Suppressor macrophage (primary cell): ENCODE results near the gene SERPINE3.

Experiments
- DNase-seq, 4 experiments: peaks; one replicate each; pipeline ENCODE4 v3.0.0-alpha.2; 2020 to 2022

Gene SERPINE3

DNA sequence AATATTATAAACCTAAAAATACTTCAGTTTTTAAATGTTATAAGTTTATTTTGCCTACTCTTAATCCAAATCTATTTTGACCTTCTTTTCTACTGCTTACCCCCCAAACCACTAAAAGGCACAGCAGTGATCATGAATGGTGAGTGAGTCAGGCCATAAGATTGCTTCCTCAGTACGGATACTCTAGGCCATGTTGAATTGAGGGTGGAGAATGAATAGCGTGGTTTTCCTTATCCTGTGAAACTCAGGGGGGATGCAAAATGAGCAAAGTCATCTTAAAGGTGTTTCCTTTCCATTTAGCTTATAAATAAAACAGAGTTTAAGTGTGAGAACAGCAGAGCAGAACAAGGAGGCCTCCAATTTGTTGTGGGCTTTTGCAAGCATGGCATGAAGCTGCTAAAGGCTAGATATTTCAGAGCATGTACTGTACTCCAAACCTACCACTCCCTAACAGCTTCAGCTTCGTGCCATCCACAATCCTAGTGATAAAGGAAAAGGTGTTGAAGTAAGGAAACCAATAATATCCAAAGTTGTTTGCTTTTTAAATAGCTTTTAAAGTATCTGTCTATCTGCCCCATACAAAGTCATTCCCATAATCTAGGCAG is 25.0 kb downstream of the SERPINE3 start:
- no peak for DNase-seq

- DNase-seq: peak; percentile 26 to 72 (median 50)
Observed at GRCh38 chr13:51370116-51370515, 30.6 kb downstream of the SERPINE3 start.

GRCh38 chr13:51370811-51371210 is 31.3 kb downstream of the SERPINE3 start:
- DNase-seq: no peak

DNA sequence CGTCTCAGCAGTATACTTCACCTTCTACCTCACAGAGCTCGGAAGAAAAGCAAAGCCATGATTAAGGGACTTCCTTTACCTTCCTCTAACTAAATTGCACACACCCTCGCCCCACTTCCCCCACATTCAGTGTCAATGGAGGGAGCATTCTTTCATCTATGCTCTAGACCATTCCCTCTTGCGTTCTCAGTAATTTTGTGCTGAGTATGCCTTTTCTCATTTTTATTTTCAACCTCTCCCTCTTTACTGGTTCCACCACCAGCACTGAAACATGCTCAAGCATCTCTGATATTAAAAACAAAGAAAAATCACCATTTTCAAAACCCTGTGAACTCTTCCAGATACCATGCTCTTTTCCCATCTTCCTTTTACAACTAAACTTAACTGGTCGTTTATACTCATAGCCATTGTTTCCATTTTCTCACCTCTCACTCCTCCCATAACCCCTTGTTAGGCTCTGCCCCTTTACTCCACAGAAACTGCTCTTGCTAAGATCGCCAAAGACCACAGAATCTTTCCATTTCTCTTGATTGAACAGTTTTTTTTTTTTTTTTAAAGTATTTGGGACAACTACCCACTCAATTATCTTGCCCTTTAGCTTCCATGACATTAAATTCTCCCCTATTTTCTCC is 32.4 kb downstream of the SERPINE3 start:
- DNase-seq: no peak

DNA sequence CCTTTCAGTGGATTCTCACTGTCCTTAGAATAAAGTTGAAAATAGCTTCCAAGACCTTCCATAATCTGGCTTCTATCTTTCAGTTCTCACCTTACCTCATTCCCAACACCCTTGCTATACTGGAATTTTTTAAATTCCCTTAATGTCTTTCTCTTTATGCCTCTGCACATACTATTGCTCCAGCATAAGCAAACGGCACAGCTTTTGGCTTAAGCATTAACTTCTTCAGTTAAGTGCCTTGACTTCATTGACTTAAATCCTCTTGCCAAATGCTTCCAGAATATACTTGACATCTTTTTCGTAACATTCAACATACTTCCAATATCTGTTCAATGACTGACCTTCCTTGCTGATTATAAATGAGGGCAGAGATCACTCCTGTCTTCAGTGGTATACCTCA is 34.0 kb downstream of the SERPINE3 start:
- DNase-seq: no peak

DNA sequence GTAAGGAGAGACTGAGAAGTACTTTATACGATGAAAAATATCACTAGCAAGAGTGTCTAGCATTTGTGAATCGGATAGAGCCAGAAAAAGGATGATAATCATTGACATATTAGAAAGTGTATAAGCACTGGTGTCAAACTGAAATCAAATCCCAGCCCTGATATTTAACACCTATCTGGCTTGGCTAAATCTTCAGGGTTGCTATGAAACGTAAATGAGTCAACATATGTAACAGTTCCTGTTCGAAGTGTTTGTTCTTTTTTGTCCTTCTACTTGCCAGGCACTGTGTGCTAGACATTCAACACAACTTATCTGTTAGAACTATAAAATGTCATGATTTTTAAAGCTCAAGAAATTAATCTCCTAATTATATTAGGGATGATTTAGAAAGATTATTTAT is 40.8 kb downstream of the SERPINE3 start:
- DNase-seq: no peak

GRCh38 chr13:51385114-51385513 is 45.6 kb downstream of the SERPINE3 start:
- DNase-seq: no peak

DNA sequence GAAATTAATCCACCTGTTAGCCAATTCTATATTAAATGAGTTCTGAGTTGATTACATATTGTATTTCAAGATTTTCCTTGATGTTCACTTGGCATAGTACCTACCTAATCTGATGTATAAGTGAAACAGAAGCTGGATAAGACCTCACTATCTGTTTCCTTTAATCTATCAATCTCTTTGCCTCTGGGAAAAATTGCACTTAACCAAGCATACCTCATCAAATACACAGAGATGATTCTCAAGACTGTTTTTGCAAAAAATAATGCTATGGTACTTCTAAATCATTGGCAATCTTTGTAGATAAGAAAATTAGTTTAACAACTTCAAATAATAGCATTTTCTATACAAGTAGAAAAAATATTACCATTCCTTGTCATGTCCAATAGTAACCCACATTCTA is 55.2 kb downstream of the SERPINE3 start:
- no peak for DNase-seq

DNA sequence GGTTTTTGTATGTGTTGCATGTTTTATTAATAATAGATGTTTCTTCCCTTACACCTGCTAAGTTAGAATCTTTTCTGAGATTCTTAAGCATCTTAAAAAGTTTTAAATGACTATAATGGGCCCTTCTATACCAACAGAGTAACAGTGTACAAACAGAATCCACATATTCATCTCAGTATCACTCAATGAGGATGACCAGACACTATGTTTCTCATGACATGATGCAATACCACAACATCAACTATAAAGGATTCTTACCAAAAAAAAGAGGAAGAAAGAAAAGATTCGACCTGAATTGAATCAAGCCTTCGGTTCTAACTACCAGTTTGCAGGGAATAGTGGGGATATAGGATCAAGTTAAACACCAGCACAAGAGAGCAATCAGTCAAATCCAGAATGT is 56.9 kb downstream of the SERPINE3 start:
- DNase-seq: peak in 2 of 4 experiments; percentile 64 to 71

GRCh38 chr13:51397262-51397941 is 57.9 kb downstream of the SERPINE3 start:
- DNase-seq: peak in 1 of 4 experiments; percentile 4

DNA sequence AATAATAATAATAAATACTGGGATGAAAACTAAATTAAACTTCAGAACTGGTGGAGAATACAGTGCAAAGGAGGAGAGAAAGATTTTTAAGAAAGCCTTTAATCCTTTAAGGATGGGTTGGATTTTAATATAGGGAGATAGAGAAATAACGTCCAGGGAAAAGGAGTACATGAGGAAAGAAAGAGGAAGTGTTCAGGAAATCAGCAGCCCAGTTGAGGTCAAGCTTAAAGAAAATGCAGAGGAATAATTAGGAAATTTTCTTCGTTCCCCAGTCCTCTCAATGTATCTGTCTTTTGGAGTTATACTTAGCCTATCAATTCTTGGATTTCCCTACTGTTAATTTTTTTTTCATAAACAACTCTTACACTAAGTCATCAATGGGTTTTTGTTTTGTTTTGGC is 65.7 kb downstream of the SERPINE3 start:
- DNase-seq: peak in 3 of 4 experiments; percentile 5 to 35 (median 31)

GRCh38 chr13:51412431-51412830 is 72.9 kb downstream of the SERPINE3 start:
- no peak for DNase-seq
